Panc1 (cell line): ENCODE measurements around the gene HCFC1R1. TPM values are rescaled to one million over a fixed set of nuclear protein-coding genes. Genes with fewer than 3 reads are reported as not detected.

Experiments used
- ATAC-seq: fragments of 200-7000 bp; cut with Tn5 transposase; 2 replicates; pipeline ENCODE4 v1.9.1; 2020; ENCODE audit warnings: mild to moderate bottlenecking, moderate library complexity
- BruUV-seq: library from RNA; stranded (reverse); fragments of 400-500 nt; replicated peaks from 2 replicates; lab custom pipeline; 2021; lab: Mats Ljungman, UMichigan
- CTCF ChIA-PET: fragments of 300-600 bp; sonication (Branson Sonifier 250); formaldehyde crosslinking; loops from one replicate; lab custom pipeline; 2022; ENCODE audit warnings: antibody characterized with exemption; lab: Charles Lee
- POLR2A ChIA-PET: fragments of 300-600 bp; sonication (Branson Sonifier 250); formaldehyde crosslinking; loops from one replicate; lab custom pipeline; 2022; ENCODE audit warnings: antibody characterized with exemption; lab: Charles Lee
- DNase-seq: peaks from one replicate; pipeline ENCODE4 v3.0.0-alpha.2; 2010; ENCODE audit warnings: low read depth, low spot score
- H3K27ac ChIP-seq: 2 replicates; pipeline ENCODE4 v1.5.1; 2011; ENCODE audit warnings: mild to moderate bottlenecking, low read length, inconsistent platforms
- H3K27me3 ChIP-seq: fragments of 200-500 bp; sonication (Bioruptor generic); 2 replicates; pipeline ENCODE4 v1.6.0; 2014; ENCODE audit warnings: low read length, inconsistent platforms; ENCODE audit not compliant: control insufficient read depth, insufficient read depth
- H3K36me3 ChIP-seq: fragments of 200-500 bp; sonication (Bioruptor generic); 2 replicates; pipeline ENCODE4 v1.5.1; 2014; ENCODE audit warnings: inconsistent platforms, mild to moderate bottlenecking, low read length, moderate library complexity; ENCODE audit not compliant: control insufficient read depth, insufficient read depth
- H3K4me1 ChIP-seq: 2 replicates; pipeline ENCODE4 v1.5.1; 2011; ENCODE audit warnings: inconsistent platforms, mild to moderate bottlenecking, low read length, moderate library complexity; ENCODE audit not compliant: control insufficient read depth, insufficient read depth
- H3K4me3 ChIP-seq, 2 experiments: 2 replicates each; pipeline ENCODE4 v1.5.1; 2011 to 2012; ENCODE audit warnings: low read depth in 2 of 2, low read length in 2 of 2, mild to moderate bottlenecking in 2 of 2, inconsistent platforms in 1 of 2, moderate library complexity in 1 of 2
- H3K9me3 ChIP-seq: fragments of 200-500 bp; sonication (Bioruptor generic); 2 replicates; pipeline ENCODE4 v1.5.1; 2014; ENCODE audit warnings: low read depth, mild to moderate bottlenecking, inconsistent platforms, low read length, moderate library complexity; ENCODE audit not compliant: control insufficient read depth, insufficient read depth
- CTCF ChIP-seq: fragments of 450-650 bp; IDR thresholded peaks from 2 replicates; pipeline ENCODE4 v1.5.1; 2017; ENCODE audit warnings: mild to moderate bottlenecking
- POLR2AphosphoS5 ChIP-seq: IDR thresholded peaks from 2 replicates; pipeline ENCODE4 v1.6.1; 2012; ENCODE audit warnings: mild to moderate bottlenecking, low read depth, low read length, moderate library complexity
- REST ChIP-seq, 2 experiments: IDR thresholded peaks; 2 replicates each; pipeline ENCODE4 v1.6.1; 2011 to 2012; ENCODE audit warnings: low read depth in 2 of 2, control low read depth in 1 of 2, low read length in 1 of 2, mild to moderate bottlenecking in 1 of 2, moderate library complexity in 1 of 2; ENCODE audit not compliant: insufficient read depth in 1 of 2
- SIN3A ChIP-seq: IDR thresholded peaks from 2 replicates; pipeline ENCODE4 v1.6.1; 2012; ENCODE audit warnings: low read depth, mild to moderate bottlenecking, low read length, moderate library complexity, borderline replicate concordance; ENCODE audit not compliant: insufficient read depth
- TCF7L2 ChIP-seq: IDR thresholded peaks from 2 replicates; pipeline ENCODE4 v1.6.1; 2011; ENCODE audit warnings: mild to moderate bottlenecking, low read depth, low read length, inconsistent platforms
- in situ Hi-C: cut with HindIII; loops from 2 replicates; pipeline ENCODE4 v1.10.0; 2016; ENCODE audit warnings: low sequenced_read_pairs, low pct_unique_long_range_greater_than_20kb
- intact Hi-C: fragments of 100-400 bp; cut with micrococcal nuclease; formaldehyde crosslinking; loops from one replicate; pipeline ENCODE4 v1.10.0; 2022; ENCODE audit not compliant: unreplicated experiment
- total RNA-seq: library from RNA; stranded (reverse); gene quantifications from one replicate; pipeline ENCODE4 v1.2.1, GENCODE V29; 2021; ENCODE audit not compliant: unreplicated experiment

The HCFC1R1 gene
- total RNA-seq, 1 experiment from 2014 or later, result 67.3 TPM

GRCh38 chr16:3066440-3066748 lies 42.7 kb upstream of the HCFC1R1 start:
- CTCF ChIA-PET, result no interaction called here
- TF ChIP-seq CTCF (no peak), SIN3A (no peak), POLR2AphosphoS5 (no peak), TCF7L2 (no peak), REST (IDR thresholded peaks at IDR 0.05; ENCODE audit: insufficient read depth in 1 of 2, low read depth in 2 of 2, low read length in 1 of 2) (no peak)
- no peak for ATAC-seq
- Histone ChIP-seq H3K27me3 (no peaks in the 10 kb centered on the region), H3K9me3 (no peaks in the 10 kb centered on the region), H3K4me1 (peaks cover 8% of the 10 kb centered on the region; the same call in 1 of the 2 replicates), H3K36me3 (no peaks in the 10 kb centered on the region), H3K27ac (no peak overlapping the region), H3K4me3 (no peak overlapping the region)
- in situ Hi-C loops, result no loop called here
- POLR2A ChIA-PET, result no interaction called here
- no TSS peak for BruUV-seq
- DNase-seq, result no peak
- intact Hi-C loops, result no loop called here

- in situ Hi-C loops, result no loop called here
- Histone ChIP-seq H3K36me3 (no peaks in the 10 kb centered on the region), H3K4me3 (no peak overlapping the region), H3K27ac (no peak overlapping the region; the same call in 1 of the 2 replicates), H3K9me3 (no peaks in the 10 kb centered on the region), H3K27me3 (no peaks in the 10 kb centered on the region), H3K4me1 (peaks cover 8% of the 10 kb centered on the region; the same call in 1 of the 2 replicates)
- intact Hi-C loops, result no loop called here
- POLR2A ChIA-PET, result no interaction called here
- TF ChIP-seq POLR2AphosphoS5 (no peak), CTCF (no peak)
- CTCF ChIA-PET, result no interaction called here
- ATAC-seq (peak; percentile 22; the same call in 1 of the 2 replicates), DNase-seq (no peak)
- no TSS peak for BruUV-seq
Measured at GRCh38 chr16:3065742-3066439, 42.1 kb upstream of the HCFC1R1 start.
